GM12864 (cell line): ENCODE data around the gene PTER.

ENCODE experiments used
- DNase-seq: peaks from one replicate; pipeline ENCODE4 v3.0.0-alpha.2; 2011; ENCODE audit warnings: low read depth
- H3K4me3 ChIP-seq: 2 replicates; pipeline ENCODE4 v1.5.1; 2011; ENCODE audit warnings: mild to moderate bottlenecking, low read depth, low read length, control low read depth
- CTCF ChIP-seq: IDR thresholded peaks from 2 replicates; pipeline ENCODE4 v1.5.1; 2011; ENCODE audit warnings: low read depth, mild to moderate bottlenecking, moderate library complexity, low read length, control low read depth, inconsistent platforms; ENCODE audit errors: missing control alignments

Gene PTER

GRCh38 chr10:16518822-16519221, 82.0 kb downstream of the PTER start:
- H3K4me3 ChIP-seq, result no peak overlapping the region
- DNase-seq, result no peak
- TF ChIP-seq CTCF, result peak; percentile 15

GRCh38 chr10:16519250-16519907, 82.6 kb downstream of the PTER start:
- no peak for TF ChIP-seq CTCF
- no peak for DNase-seq
- H3K4me3 ChIP-seq, result no peak overlapping the region

GRCh38 chr10:16519908-16520861, 83.4 kb downstream of the PTER start:
- H3K4me3 ChIP-seq, result peak overlapping the region; percentile 47
- no peak for DNase-seq
- TF ChIP-seq CTCF, result no peak

- peak overlapping the region; percentile 47 for H3K4me3 ChIP-seq
- no peak for DNase-seq
- TF ChIP-seq CTCF, result peak; percentile 40
Measured at GRCh38 chr10:16520900-16521299, 84.1 kb downstream of the PTER start.

GRCh38 chr10:16521311-16522016, 84.7 kb downstream of the PTER start, which contains the start of gene C1QL3:
C1QL3 (minus strand) TSS chr10:16521879; CDS start chr10:16521065, 814 bp downstream.
- H3K4me3 ChIP-seq, result peak within 1 kb of the TSS; percentile 47

More at GRCh38 chr10:16521311-16522016, 84.7 kb downstream of the PTER start, which contains the start of gene C1QL3:
- TF ChIP-seq CTCF, result no peak
- no peak for DNase-seq
